Measurements from ENCODE around the gene MYBPH. TPM values are rescaled to one million over a fixed set of nuclear protein-coding genes. Genes with fewer than 3 reads are reported as not detected.

The MYBPH gene
- total and polyA plus RNA-seq, 2 donors (not counting 3 experiments of a cell fraction or from before 2014, with no cell fraction given), result not detected

GRCh38 chr1:203146042-203146369, 29.6 kb downstream of the MYBPH start:
- dilution Hi-C loops (cut with MboI; ENCODE audit: extremely low pct_ligation_motif_present, low sequenced_read_pairs), result no loop called here
- Histone ChIP-seq H2AFZ (ENCODE audit: low read depth, low read length) (no peak overlapping the region), H3K9me1 (replicated peaks; ENCODE audit: control insufficient read depth, extremely low read depth, insufficient read depth, low read length) (no peaks in the 10 kb centered on the region), H3K27me3 (ENCODE audit: control insufficient read depth in 2 of 2, insufficient read depth in 2 of 2, low read length in 2 of 2) (peaks cover under 1 to 17% of the 10 kb centered on the region in 2 experiments), H3K4me3 (replicated peaks in 1 of 3; ENCODE audit: insufficient read depth in 1 of 3, low read depth in 1 of 3, low read length in 3 of 3) (no peak overlapping the region), H3K4me1 (ENCODE audit: control insufficient read depth, extremely low read depth, insufficient read depth, low read length) (no peaks in the 10 kb centered on the region), H3K79me2 (ENCODE audit: control insufficient read depth, insufficient read depth, low read length) (no peaks in the 10 kb centered on the region), H4K20me1 (replicated peaks; ENCODE audit: control insufficient read depth, extremely low read depth, insufficient read depth, low read length) (no peaks in the 10 kb centered on the region), H3K27ac (ENCODE audit: insufficient read depth, low read depth, low read length) (no peak overlapping the region), H3K36me3 (ENCODE audit: control insufficient read depth in 2 of 2, extremely low read depth in 1 of 2, insufficient read depth in 2 of 2, low read length in 2 of 2) (no peaks in the 10 kb centered on the region), H3K4me2 (ENCODE audit: insufficient read depth, low read length) (no peak overlapping the region), H3K9ac (replicated peaks; ENCODE audit: extremely low read depth, insufficient read depth, low read length) (no peak overlapping the region), H3K9me3 (replicated peaks; ENCODE audit: control insufficient read depth, insufficient read depth, low read length) (no peaks in the 10 kb centered on the region)
- BruUV-seq (replicated peaks), result no TSS peak
- intact Hi-C loops (cut with micrococcal nuclease), result no loop called here
- no peak for TF ChIP-seq EZH2 (IDR thresholded peaks at IDR 0.05; ENCODE audit: borderline replicate concordance, low read depth, low read length, severe bottlenecking)
- TF ChIP-seq FOS (IDR thresholded peaks at IDR 0.05; ENCODE audit: borderline replicate concordance, insufficient read depth, low read length), result no peak
- TF ChIP-seq JUN (IDR thresholded peaks at IDR 0.05; ENCODE audit: borderline replicate concordance, insufficient read depth, insufficient read length, low read depth), result no peak
- TF ChIP-seq MYC (IDR thresholded peaks at IDR 0.05; ENCODE audit: low read depth, low read length), result no peak
- no peak for TF ChIP-seq CTCF (IDR thresholded peaks at IDR 0.05; ENCODE audit: extremely low read depth in 1 of 2, insufficient read depth in 1 of 2, low read depth in 1 of 2, low read length in 2 of 2)
- no peak for TF ChIP-seq MAX (IDR thresholded peaks at IDR 0.05; ENCODE audit: insufficient read depth, insufficient read length)
- TF ChIP-seq POLR2A (IDR thresholded peaks at IDR 0.05; ENCODE audit: low read depth, low read length), result no peak
- TF ChIP-seq POLR2AphosphoS5 (IDR thresholded peaks at IDR 0.05; ENCODE audit: insufficient read depth, low read depth, low read length), result no peak
- no peak for TF ChIP-seq GATA2 (IDR thresholded peaks at IDR 0.05; ENCODE audit: insufficient read depth, insufficient read length, low read depth, low read length)
- no peak for FAIRE-seq
- no peak for DNase-seq (ENCODE audit: low read depth, low spot score)
- ChIA-PET POLR2A (no interaction called here), CTCF (interaction anchor here (2.8 to 3.0 kb wide), 2 partner anchors 26 to 28 kb away, joined by 11 to 16 read pairs; no protein-coding TSS in a partner anchor)

Data from endothelial cell of umbilical vein (primary cell).